Ovary (tissue), 3 donors: ENCODE measurements around the gene NCCRP1.

ENCODE experiments used
- EP300 ChIP-seq: sonication (generic); formaldehyde crosslinking; IDR thresholded peaks from one replicate; pipeline ENCODE4 v1.6.1; 2017; ENCODE audit warnings: antibody characterized with exemption
- POLR2A ChIP-seq: fragments of 450-650 bp; IDR thresholded peaks from one replicate; pipeline ENCODE4 v1.6.1; 2017; ENCODE audit warnings: antibody characterized with exemption, mild to moderate bottlenecking, moderate library complexity
- TF ChIP-seq, protein P1 (sequence below), 3 donors: fragments of 450-650 bp in 2 of 3; fragments of 200-600 bp in 1 of 3; IDR thresholded peaks; one replicate each; pipeline versions ENCODE4 v1.5.1 to v1.8.0; 2016 to 2022; ENCODE audit warnings: antibody characterized with exemption in 3 of 3, mild to moderate bottlenecking in 1 of 3
- donor health status: DM: no; HTN: no; CAD: no.

DNA sequence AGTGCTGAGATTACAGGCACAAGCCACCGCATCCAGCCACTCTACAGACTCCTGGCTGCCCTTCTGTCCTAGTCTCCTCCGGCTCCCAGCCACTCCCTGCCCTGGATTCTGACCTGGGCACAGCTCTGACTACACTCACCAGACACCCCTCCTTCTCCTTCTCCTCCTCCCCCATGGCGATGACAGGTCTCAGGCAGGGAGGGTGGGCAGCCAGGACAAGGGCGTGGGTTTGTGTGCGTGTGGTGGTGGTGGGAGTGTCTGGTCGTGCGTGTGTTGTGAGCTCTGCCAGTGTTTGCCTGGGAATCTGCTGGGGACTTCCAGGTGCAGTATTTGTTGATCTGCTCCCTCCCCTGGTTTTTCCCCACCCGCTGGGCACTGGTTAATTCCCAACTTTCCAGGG lies 3.0 kb upstream of the NCCRP1 start:
- TF ChIP-seq, protein P1, sequence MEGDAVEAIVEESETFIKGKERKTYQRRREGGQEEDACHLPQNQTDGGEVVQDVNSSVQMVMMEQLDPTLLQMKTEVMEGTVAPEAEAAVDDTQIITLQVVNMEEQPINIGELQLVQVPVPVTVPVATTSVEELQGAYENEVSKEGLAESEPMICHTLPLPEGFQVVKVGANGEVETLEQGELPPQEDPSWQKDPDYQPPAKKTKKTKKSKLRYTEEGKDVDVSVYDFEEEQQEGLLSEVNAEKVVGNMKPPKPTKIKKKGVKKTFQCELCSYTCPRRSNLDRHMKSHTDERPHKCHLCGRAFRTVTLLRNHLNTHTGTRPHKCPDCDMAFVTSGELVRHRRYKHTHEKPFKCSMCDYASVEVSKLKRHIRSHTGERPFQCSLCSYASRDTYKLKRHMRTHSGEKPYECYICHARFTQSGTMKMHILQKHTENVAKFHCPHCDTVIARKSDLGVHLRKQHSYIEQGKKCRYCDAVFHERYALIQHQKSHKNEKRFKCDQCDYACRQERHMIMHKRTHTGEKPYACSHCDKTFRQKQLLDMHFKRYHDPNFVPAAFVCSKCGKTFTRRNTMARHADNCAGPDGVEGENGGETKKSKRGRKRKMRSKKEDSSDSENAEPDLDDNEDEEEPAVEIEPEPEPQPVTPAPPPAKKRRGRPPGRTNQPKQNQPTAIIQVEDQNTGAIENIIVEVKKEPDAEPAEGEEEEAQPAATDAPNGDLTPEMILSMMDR (IDR thresholded peaks at IDR 0.05), result no peak
- TF ChIP-seq EP300, result no peak
- TF ChIP-seq POLR2A, result no peak
